ENCODE data around the gene CCR5.

- TF ChIP-seq CSDC2 (CRISPR knock-in tag; IDR thresholded peaks at IDR 0.05): no peak
- no peak for TF ChIP-seq ARNTL (CRISPR knock-in tag; IDR thresholded peaks at IDR 0.05; ENCODE audit: borderline replicate concordance, low read depth)
- TF ChIP-seq ESRRG (CRISPR knock-in tag; IDR thresholded peaks at IDR 0.05): no peak
- no peak for TF ChIP-seq CSRNP3 (CRISPR knock-in tag; IDR thresholded peaks at IDR 0.05)
- TF ChIP-seq ZFP3 (CRISPR knock-in tag; IDR thresholded peaks at IDR 0.05): no peak
- no peak for TF ChIP-seq GLIS3 (CRISPR knock-in tag; IDR thresholded peaks at IDR 0.05)
- TF ChIP-seq OSR1 (CRISPR knock-in tag; IDR thresholded peaks at IDR 0.05): no peak
- no peak for TF ChIP-seq ZNF70 (CRISPR knock-in tag; IDR thresholded peaks at IDR 0.05)
- no peak for TF ChIP-seq PPARA (CRISPR knock-in tag; IDR thresholded peaks at IDR 0.05; ENCODE audit: borderline replicate concordance)
- no peak for TF ChIP-seq TCF4 (CRISPR knock-in tag; IDR thresholded peaks at IDR 0.05; ENCODE audit: borderline replicate concordance)
Observed at GRCh38 chr3:46369675-46370132, 1.0 kb upstream of the CCR5 start.

Measured in SK-N-SH treated with all-trans-retinoic acid at 6 μM for 48 hours (cell line).